IPS DF 6.9 (cell line): ENCODE results near the gene AHNAK.

Experiments
- DNase-seq: peaks from one replicate; pipeline ENCODE4 v3.0.0-alpha.2; 2013; ENCODE audit warnings: low read depth, low spot score
- H3K27ac ChIP-seq: one replicate; pipeline ENCODE4 v1.5.1; 2013; ENCODE audit warnings: low read length, control low read depth
- H3K27me3 ChIP-seq: 2 replicates; pipeline ENCODE4 v1.6.1; 2013; ENCODE audit warnings: mild to moderate bottlenecking, low read length; ENCODE audit not compliant: control insufficient read depth, insufficient read depth
- H3K36me3 ChIP-seq: 2 replicates; pipeline ENCODE4 v1.6.1; 2013; ENCODE audit warnings: low read length; ENCODE audit not compliant: control insufficient read depth, insufficient read depth
- H3K4me1 ChIP-seq: 2 replicates; pipeline ENCODE4 v1.6.1; 2013; ENCODE audit warnings: low read length; ENCODE audit not compliant: control insufficient read depth, insufficient read depth
- H3K4me3 ChIP-seq: 2 replicates; pipeline ENCODE4 v1.5.1; 2013; ENCODE audit warnings: mild to moderate bottlenecking, low read length
- H3K9me3 ChIP-seq: 2 replicates; pipeline ENCODE4 v1.6.1; 2013; ENCODE audit warnings: low read length, inconsistent platforms; ENCODE audit not compliant: control insufficient read depth, insufficient read depth
- WGBS: extraction: QIAGEN DNeasy Blood & Tissue Kit; methylation state at CpG from one replicate; pipeline ENCODE4 v1.1.7; 2013; ENCODE audit warnings: mixed read lengths, missing lambda C conversion rate; ENCODE audit not compliant: insufficient read length, insufficient coverage; 5-methylcytosine and 5-hydroxymethylcytosine counted together

Gene AHNAK

DNA sequence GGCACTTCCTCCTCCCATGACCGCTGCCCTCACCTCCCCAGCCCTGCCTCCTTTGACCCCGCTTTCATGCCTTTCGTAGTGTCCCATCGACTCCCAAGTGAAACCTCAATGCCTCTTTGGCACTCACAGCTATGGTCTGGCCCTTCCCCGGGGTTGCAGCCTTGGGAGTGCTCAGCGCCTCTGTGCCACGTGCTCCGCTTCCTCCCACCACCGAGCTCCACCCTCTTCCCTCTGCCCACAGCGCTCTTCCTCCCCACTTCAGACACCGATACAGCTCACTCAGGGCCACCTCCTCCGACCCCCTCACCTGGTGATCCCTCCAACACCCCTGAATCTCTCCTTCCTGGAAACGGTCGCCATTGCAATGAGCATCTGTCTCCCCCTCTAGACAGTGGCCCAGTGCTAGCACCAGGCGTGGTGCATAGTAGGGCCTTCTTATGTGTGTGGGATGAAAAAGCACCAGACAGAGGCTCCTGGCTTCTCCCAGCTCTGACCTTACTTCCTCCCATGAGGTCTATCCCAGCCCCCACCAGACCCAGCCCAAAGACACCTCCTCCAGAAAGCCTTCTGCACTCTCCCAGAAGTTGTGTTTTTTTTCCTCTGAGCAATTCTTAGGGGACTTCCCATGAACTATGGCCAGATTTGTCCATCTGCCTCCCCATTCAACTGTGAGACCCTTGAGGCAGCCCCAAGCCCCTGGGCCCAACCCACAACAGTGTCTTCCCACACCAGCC is 144.2 kb downstream of the AHNAK start:
- Histone ChIP-seq H3K9me3 (no peaks in the 10 kb centered on the region), H3K27me3 (no peaks in the 10 kb centered on the region), H3K4me1 (peaks cover 6% of the 10 kb centered on the region; the same call in 1 of the 2 replicates), H3K36me3 (no peaks in the 10 kb centered on the region), H3K27ac (no peak overlapping the region), H3K4me3 (no peak overlapping the region)
- DNase-seq, result no peak
- no CpG with 5 or more reads among the region's 15 CpGs for WGBS

DNA sequence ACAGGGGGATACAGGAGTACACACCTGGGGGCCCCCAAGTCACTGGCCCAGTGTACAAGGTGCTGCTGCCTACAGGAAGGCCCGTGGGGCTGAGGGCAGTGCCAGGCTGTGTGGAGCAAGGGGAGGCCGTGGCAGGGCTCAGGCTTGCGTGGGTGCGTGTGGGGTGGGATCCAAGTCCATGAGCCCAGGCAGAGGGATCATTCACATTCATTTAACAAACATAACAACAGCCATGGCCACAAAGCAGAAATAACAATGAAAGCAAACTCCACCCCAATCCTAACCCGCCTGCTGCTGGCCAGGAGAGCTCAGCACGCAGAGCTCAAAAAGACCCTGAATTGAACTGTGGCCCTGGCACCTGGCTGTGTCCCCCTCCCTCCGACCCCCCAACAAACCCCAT is 144.8 kb downstream of the AHNAK start:
- H3K9me3 ChIP-seq, result no peaks in the 10 kb centered on the region
- peaks cover 6% of the 10 kb centered on the region; the same call in 1 of the 2 replicates for H3K4me1 ChIP-seq
- no CpG with 5 or more reads among the region's 7 CpGs for WGBS
- no peaks in the 10 kb centered on the region for H3K27me3 ChIP-seq
- H3K36me3 ChIP-seq, result no peaks in the 10 kb centered on the region
- no peak for DNase-seq
- H3K4me3 ChIP-seq, result no peak overlapping the region
- no peak overlapping the region for H3K27ac ChIP-seq

GRCh38 chr11:62401356-62401755 is 145.2 kb downstream of the AHNAK start:
- H3K27ac ChIP-seq, result no peak overlapping the region
- no peaks in the 10 kb centered on the region for H3K9me3 ChIP-seq
- peaks cover 6% of the 10 kb centered on the region; the same call in 1 of the 2 replicates for H3K4me1 ChIP-seq
- no peak overlapping the region for H3K4me3 ChIP-seq
- H3K27me3 ChIP-seq, result no peaks in the 10 kb centered on the region
- DNase-seq, result no peak
- no CpG with 5 or more reads among the region's 5 CpGs for WGBS
- no peaks in the 10 kb centered on the region for H3K36me3 ChIP-seq

GRCh38 chr11:62400760-62401159 is 145.8 kb downstream of the AHNAK start:
- H3K27ac ChIP-seq, result no peak overlapping the region

DNA sequence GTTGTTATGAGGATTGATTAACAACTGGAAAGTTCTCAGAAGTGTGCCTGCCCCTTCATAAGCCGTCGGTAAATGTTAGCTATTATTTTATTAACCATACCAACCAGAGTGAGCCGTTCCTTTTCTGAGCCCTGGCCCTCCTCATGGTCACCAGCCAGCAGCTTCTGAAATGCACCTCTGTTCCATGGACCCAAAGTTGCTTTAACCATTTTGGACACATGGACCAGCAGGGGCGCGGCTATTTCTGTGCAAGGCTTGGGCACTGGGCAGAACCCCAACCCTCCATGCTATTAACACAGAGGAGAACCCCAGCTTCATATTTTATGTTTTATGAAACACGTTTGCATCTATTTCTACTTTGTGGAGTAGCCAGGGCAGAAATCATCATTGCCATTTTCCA is 146.3 kb downstream of the AHNAK start:
- H3K4me1 ChIP-seq, result peaks cover 7% of the 10 kb centered on the region
- no CpG with 5 or more reads among the region's 6 CpGs for WGBS
- H3K36me3 ChIP-seq, result no peaks in the 10 kb centered on the region
- no peaks in the 10 kb centered on the region for H3K9me3 ChIP-seq
- DNase-seq, result no peak
- no peak overlapping the region for H3K4me3 ChIP-seq
- no peak overlapping the region for H3K27ac ChIP-seq
- H3K27me3 ChIP-seq, result no peaks in the 10 kb centered on the region

More at GRCh38 chr11:62400760-62401159, 145.8 kb downstream of the AHNAK start:
- WGBS, result no CpG with 5 or more reads among the region's 9 CpGs
- H3K36me3 ChIP-seq, result no peaks in the 10 kb centered on the region
- H3K9me3 ChIP-seq, result no peaks in the 10 kb centered on the region
- DNase-seq, result no peak
- peaks cover 6% of the 10 kb centered on the region for H3K4me1 ChIP-seq
- H3K4me3 ChIP-seq, result no peak overlapping the region
- H3K27me3 ChIP-seq, result no peaks in the 10 kb centered on the region

- no CpG with 5 or more reads among the region's 7 CpGs for WGBS
Measured at GRCh38 chr11:62399878-62400266, 146.7 kb downstream of the AHNAK start.

GRCh38 chr11:62399172-62399877 is 147.3 kb downstream of the AHNAK start:
- WGBS, result no CpG with 5 or more reads among the region's 10 CpGs
- Histone ChIP-seq H3K27me3 (no peaks in the 10 kb centered on the region), H3K36me3 (no peaks in the 10 kb centered on the region), H3K4me1 (peaks cover 8% of the 10 kb centered on the region), H3K27ac (no peak overlapping the region), H3K4me3 (no peak overlapping the region), H3K9me3 (no peaks in the 10 kb centered on the region)
- DNase-seq, result no peak

More at GRCh38 chr11:62399878-62400266, 146.7 kb downstream of the AHNAK start:
- H3K4me3 ChIP-seq, result no peak overlapping the region
- H3K9me3 ChIP-seq, result no peaks in the 10 kb centered on the region
- peaks cover 8% of the 10 kb centered on the region for H3K4me1 ChIP-seq
- no peaks in the 10 kb centered on the region for H3K36me3 ChIP-seq
- DNase-seq, result no peak
- no peak overlapping the region for H3K27ac ChIP-seq
- no peaks in the 10 kb centered on the region for H3K27me3 ChIP-seq

DNA sequence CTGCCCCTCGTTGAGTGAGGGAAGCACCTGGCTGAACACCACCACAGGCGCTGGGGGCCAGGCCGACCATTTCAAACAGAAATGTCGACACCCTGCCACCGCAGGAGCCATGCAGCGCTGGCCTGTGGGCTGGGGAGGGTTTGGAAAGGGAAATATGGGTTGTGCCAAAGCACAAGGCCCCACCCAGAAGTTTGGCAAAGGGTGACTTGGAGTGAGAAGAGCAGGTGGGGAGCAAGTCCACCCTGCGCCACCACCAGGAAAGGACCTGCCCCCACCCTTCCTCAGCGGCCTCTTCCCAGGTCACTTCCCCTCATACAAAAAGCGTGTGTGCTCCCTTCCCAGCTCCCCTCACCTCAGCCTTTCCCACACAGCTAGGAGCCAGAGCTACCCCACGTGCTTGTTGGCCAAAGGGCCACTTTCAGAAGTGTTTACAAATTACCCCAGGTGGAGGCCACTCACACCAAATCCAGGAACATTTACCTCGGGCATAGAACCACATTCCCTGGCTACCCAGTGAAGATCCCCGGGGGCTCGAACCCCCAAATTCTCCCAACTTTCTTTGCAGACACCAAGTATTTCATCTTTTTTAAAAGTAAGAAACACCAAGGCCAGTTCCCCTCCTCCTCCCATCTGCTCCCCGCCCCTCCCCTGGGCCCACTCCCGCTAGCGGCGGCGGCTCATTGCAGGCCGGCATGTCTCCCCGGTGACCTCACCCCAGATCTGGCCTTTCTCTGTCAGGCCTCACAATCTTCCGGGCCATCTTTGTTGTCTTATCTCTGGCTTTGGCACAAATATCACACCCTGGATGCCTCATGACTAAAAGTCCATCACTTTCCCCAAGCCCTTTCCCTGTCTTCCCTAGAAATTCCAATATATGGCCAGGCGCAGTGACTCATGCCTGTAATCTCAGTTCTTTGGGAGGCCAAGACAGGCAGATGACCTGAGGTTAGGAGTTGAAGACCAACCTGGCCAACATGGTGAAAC is 148.3 kb downstream of the AHNAK start:
- no peak overlapping the region for H3K4me3 ChIP-seq
- no peak for DNase-seq
- no peak overlapping the region for H3K27ac ChIP-seq
- peaks cover 8% of the 10 kb centered on the region for H3K4me1 ChIP-seq
- no peaks in the 10 kb centered on the region for H3K9me3 ChIP-seq
- no CpG with 5 or more reads among the region's 22 CpGs for WGBS
- H3K36me3 ChIP-seq, result no peaks in the 10 kb centered on the region
- no peaks in the 10 kb centered on the region for H3K27me3 ChIP-seq

DNA sequence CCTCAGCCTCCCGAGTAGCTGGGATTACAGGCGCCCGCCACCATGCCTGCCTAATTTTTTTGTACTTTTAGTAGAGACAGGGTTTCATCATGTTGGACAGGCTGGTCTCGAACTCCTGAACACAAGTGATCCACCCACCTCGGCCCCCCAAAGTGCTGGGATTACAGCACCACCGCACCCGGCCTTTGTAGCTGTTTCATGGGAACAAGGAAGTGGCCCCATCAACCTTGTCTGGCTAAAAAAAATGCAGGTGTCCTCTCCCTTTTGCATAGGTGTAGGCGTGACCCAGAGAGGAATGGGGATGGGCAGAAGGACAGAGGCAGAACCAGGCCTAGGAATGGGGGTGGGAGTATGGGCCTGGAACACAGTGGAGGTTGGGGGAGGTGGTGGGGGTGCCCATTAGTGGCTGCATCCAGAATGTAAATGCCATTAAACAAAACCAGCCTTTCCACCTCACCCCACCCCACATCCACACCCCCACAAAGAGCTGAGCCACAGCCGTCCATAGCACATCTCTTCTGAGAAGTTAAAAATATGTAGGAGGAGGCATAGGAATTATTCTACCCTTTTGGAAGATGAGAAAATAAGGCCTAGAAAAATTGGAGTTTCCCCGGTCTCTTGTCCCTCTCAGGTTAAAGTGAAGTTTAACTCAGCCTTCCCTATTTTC is 150.6 kb downstream of the AHNAK start:
- peaks cover 5% of the 10 kb centered on the region for H3K4me1 ChIP-seq
- WGBS, result no CpG with 5 or more reads among the region's 10 CpGs
- H3K27ac ChIP-seq, result no peak overlapping the region
- no peak overlapping the region for H3K4me3 ChIP-seq
- no peak for DNase-seq
- H3K36me3 ChIP-seq, result no peaks in the 10 kb centered on the region
- H3K27me3 ChIP-seq, result no peaks in the 10 kb centered on the region
- no peaks in the 10 kb centered on the region for H3K9me3 ChIP-seq
